Measurements from ENCODE around the gene PALD1. TPM values are rescaled to one million over a fixed set of nuclear protein-coding genes. Genes with fewer than 3 reads are reported as not detected.

Gene PALD1
- total RNA-seq, 4 donors from 2014 or later: 10.7 to 28.2 (median 14.0) TPM

GRCh38 chr10:70562036-70562755 is 83.6 kb downstream of the PALD1 start:
- Histone ChIP-seq H3K9me3 (no peaks in the 10 kb centered on the region), H3K27me3 (no peaks in the 10 kb centered on the region), H3K36me3 (no peaks in the 10 kb centered on the region), H3K4me1 (peaks cover 4 to 11% of the 10 kb centered on the region in 2 donors), H3K27ac (no peak overlapping the region), H3K4me3 (replicated peaks in 1 of 3) (no peak overlapping the region)
- intact Hi-C loops (cut with DNase I): loop anchor here (5.0 kb wide), 2 partner anchors 200 to 320 kb away; no protein-coding TSS in a partner anchor
- TF ChIP-seq POLR2A (IDR thresholded peaks at IDR 0.05): no peak
- TF ChIP-seq CTCF (IDR thresholded peaks at IDR 0.05): no peak
- no peak for DNase-seq
- 80 to 90% methylated on average over 11 to 15 of the region's 15 CpGs for WGBS, 2 donors

GRCh38 chr10:70563230-70563629 is 84.7 kb downstream of the PALD1 start:
- DNase-seq: no peak
- Histone ChIP-seq H3K36me3 (no peaks in the 10 kb centered on the region), H3K9me3 (no peaks in the 10 kb centered on the region), H3K27me3 (no peaks in the 10 kb centered on the region), H3K4me1 (peaks cover 4 to 11% of the 10 kb centered on the region in 2 donors), H3K27ac (no peak overlapping the region), H3K4me3 (replicated peaks in 1 of 3) (no peak overlapping the region)
- no peak for TF ChIP-seq CTCF (IDR thresholded peaks at IDR 0.05)
- TF ChIP-seq POLR2A (IDR thresholded peaks at IDR 0.05): no peak
- intact Hi-C loops (cut with DNase I): loop anchor here (5.0 kb wide), 2 partner anchors 199 to 319 kb away; no protein-coding TSS in a partner anchor
- WGBS, 2 donors: 68 to 82% methylated on average over 7 of the region's 7 CpGs

GRCh38 chr10:70564113-70564725 is 85.7 kb downstream of the PALD1 start:
- Histone ChIP-seq H3K9me3 (no peaks in the 10 kb centered on the region), H3K4me3 (replicated peaks in 1 of 3) (no peak overlapping the region), H3K36me3 (no peaks in the 10 kb centered on the region), H3K27me3 (no peaks in the 10 kb centered on the region), H3K27ac (no peak overlapping the region), H3K4me1 (peaks cover under 1 to 8% of the 10 kb centered on the region in 2 donors)
- WGBS, 2 donors: 94 to 96% methylated on average over 20 of the region's 21 CpGs
- no peak for TF ChIP-seq CTCF (IDR thresholded peaks at IDR 0.05)
- TF ChIP-seq POLR2A (IDR thresholded peaks at IDR 0.05): no peak
- no peak for DNase-seq
- intact Hi-C loops (cut with DNase I): loop anchor here (5.0 kb wide), 2 partner anchors 198 to 318 kb away; no protein-coding TSS in a partner anchor

- no peaks in the 10 kb centered on the region for H3K36me3 ChIP-seq
- H3K9me3 ChIP-seq: no peaks in the 10 kb centered on the region
- no peak for TF ChIP-seq CTCF (IDR thresholded peaks at IDR 0.05)
- no peak for TF ChIP-seq POLR2A (IDR thresholded peaks at IDR 0.05)
- DNase-seq: no peak
- no peaks in the 10 kb centered on the region for H3K27me3 ChIP-seq
- H3K27ac ChIP-seq: no peak overlapping the region
- WGBS, 2 donors: 89 to 90% methylated on average over 5 to 6 of the region's 6 CpGs
- peaks cover 0 to under 1% of the 10 kb centered on the region in 2 donors for H3K4me1 ChIP-seq
- intact Hi-C loops (cut with DNase I): loop anchor here (5.0 kb wide), 2 partner anchors 197 to 317 kb away; no protein-coding TSS in a partner anchor
- H3K4me3 ChIP-seq (replicated peaks in 1 of 3): no peak overlapping the region
Observed at GRCh38 chr10:70564901-70565351, 86.4 kb downstream of the PALD1 start.

Measured in thyroid gland (tissue), 4 donors.